IMR-90 (cell line): ENCODE results near the gene MAML1. TPM values are rescaled to one million over a fixed set of nuclear protein-coding genes. Genes with fewer than 3 reads are reported as not detected.
"Not testable (repeated sequence)": the region's sequence is repeated elsewhere in the genome, so short reads cannot be mapped to it uniquely, and the experiment has no call there.

Source experiments
- ATAC-seq: fragments of 200-7000 bp; cut with Tn5 transposase; 2 replicates; pipeline ENCODE4 v1.9.1; 2020; ENCODE audit warnings: low read depth, mild to moderate bottlenecking, moderate library complexity
- BruUV-seq: library from RNA; stranded (reverse); fragments of 400-500 nt; replicated peaks from 2 replicates; lab custom pipeline; 2021; lab: Mats Ljungman, UMichigan
- CTCF ChIA-PET: fragments of 300-600 bp; formaldehyde crosslinking; extraction: SDS; loops from one replicate; lab custom pipeline; 2021; ENCODE audit warnings: antibody characterized with exemption; lab: Yijun Ruan, JAX
- POLR2A ChIA-PET: fragments of 300-600 bp; sonication (Branson Sonifier 250); formaldehyde crosslinking; loops from one replicate; lab custom pipeline; 2022; ENCODE audit warnings: antibody characterized with exemption; ENCODE audit not compliant: unreplicated experiment; lab: Charles Lee
- DNase-seq: peaks from one replicate; pipeline ENCODE4 v3.0.0; 2013
- H2AFZ ChIP-seq: replicated peaks from 2 replicates; pipeline ENCODE3; 2013; ENCODE audit warnings: low read length, mild to moderate bottlenecking; ENCODE audit not compliant: poor library complexity
- H2AK5ac ChIP-seq: 2 replicates; pipeline ENCODE4 v1.6.1; 2013; ENCODE audit warnings: low read depth, low read length, inconsistent platforms
- H2AK9ac ChIP-seq: replicated peaks from 2 replicates; pipeline ENCODE3; 2013; ENCODE audit warnings: mild to moderate bottlenecking, low read depth, low read length, moderate library complexity; ENCODE audit not compliant: poor library complexity
- H2BK120ac ChIP-seq: 2 replicates; pipeline ENCODE4 v1.6.1; 2013; ENCODE audit warnings: low read depth, low read length, inconsistent platforms
- H2BK15ac ChIP-seq: 3 replicates; pipeline ENCODE4 v1.6.1; 2013; ENCODE audit warnings: low read depth, low read length, inconsistent platforms
- H2BK20ac ChIP-seq: 2 replicates; pipeline ENCODE4 v1.6.1; 2013; ENCODE audit warnings: low read depth, mild to moderate bottlenecking, inconsistent platforms, low read length, moderate library complexity
- H2BK5ac ChIP-seq: 2 replicates; pipeline ENCODE4 v1.6.1; 2013; ENCODE audit warnings: mild to moderate bottlenecking, low read depth, low read length, inconsistent platforms; ENCODE audit not compliant: poor library complexity, severe bottlenecking
- H3K14ac ChIP-seq: replicated peaks from 2 replicates; pipeline ENCODE4 v1.6.1; 2013; ENCODE audit warnings: low read depth, low read length, inconsistent platforms
- H3K18ac ChIP-seq: 2 replicates; pipeline ENCODE4 v1.6.1; 2013; ENCODE audit warnings: low read depth, low read length, control low read depth
- H3K23ac ChIP-seq: 2 replicates; pipeline ENCODE4 v1.6.1; 2013; ENCODE audit warnings: low read depth, low read length, inconsistent platforms
- H3K27ac ChIP-seq: 2 replicates; pipeline ENCODE4 v1.5.1; 2013; ENCODE audit warnings: mild to moderate bottlenecking, control low read depth, low read length; ENCODE audit not compliant: insufficient read depth
- H3K27me3 ChIP-seq: 2 replicates; pipeline ENCODE4 v1.6.1; 2013; ENCODE audit warnings: low read length; ENCODE audit not compliant: control insufficient read depth, insufficient read depth
- H3K36me3 ChIP-seq: 2 replicates; pipeline ENCODE4 v1.6.1; 2013; ENCODE audit warnings: low read length, mixed read lengths; ENCODE audit not compliant: control insufficient read depth, insufficient read depth
- H3K4ac ChIP-seq: 2 replicates; pipeline ENCODE4 v1.6.1; 2013; ENCODE audit warnings: low read depth, low read length, inconsistent platforms
- H3K4me1 ChIP-seq: 2 replicates; pipeline ENCODE4 v1.6.1; 2013; ENCODE audit warnings: low read length, mixed read lengths; ENCODE audit not compliant: control insufficient read depth, insufficient read depth
- H3K4me2 ChIP-seq: 2 replicates; pipeline ENCODE4 v1.6.1; 2013; ENCODE audit warnings: low read depth, mild to moderate bottlenecking, control low read depth, low read length, moderate library complexity
- H3K4me3 ChIP-seq: 2 replicates; pipeline ENCODE4 v1.5.1; 2013; ENCODE audit warnings: low read depth, mild to moderate bottlenecking, control low read depth, low read length, moderate library complexity; ENCODE audit not compliant: insufficient read depth
- H3K56ac ChIP-seq: 2 replicates; pipeline ENCODE4 v1.6.1; 2013; ENCODE audit warnings: low read length, inconsistent platforms; ENCODE audit not compliant: insufficient read depth; ENCODE audit errors: extremely low read depth
- H3K79me1 ChIP-seq, 2 experiments: 2 replicates each; pipeline ENCODE4 v1.6.1; 2013; ENCODE audit warnings: low read length in 2 of 2, inconsistent platforms in 1 of 2, low read depth in 1 of 2
- H3K9ac ChIP-seq: 2 replicates; pipeline ENCODE4 v1.6.1; 2013; ENCODE audit warnings: low read depth, low read length, control low read depth
- H3K9me1 ChIP-seq: 2 replicates; pipeline ENCODE4 v1.6.1; 2013; ENCODE audit warnings: low read length, inconsistent platforms; ENCODE audit not compliant: insufficient read depth
- H3K9me3 ChIP-seq: 2 replicates; pipeline ENCODE4 v1.6.1; 2013; ENCODE audit warnings: low read length; ENCODE audit not compliant: control insufficient read depth, insufficient read depth
- H4K20me1 ChIP-seq: 2 replicates; pipeline ENCODE4 v1.6.1; 2013; ENCODE audit warnings: low read length, inconsistent platforms; ENCODE audit not compliant: insufficient read depth
- H4K5ac ChIP-seq: 2 replicates; pipeline ENCODE4 v1.6.1; 2013; ENCODE audit warnings: mild to moderate bottlenecking, low read depth, low read length, control low read depth
- H4K8ac ChIP-seq, 2 experiments: 2 replicates each; pipeline ENCODE4 v1.6.1; 2013; ENCODE audit warnings: low read depth in 2 of 2, low read length in 2 of 2, control low read depth in 1 of 2, inconsistent platforms in 1 of 2
- H4K91ac ChIP-seq: 2 replicates; pipeline ENCODE4 v1.6.1; 2013; ENCODE audit warnings: low read depth, low read length, inconsistent platforms; ENCODE audit not compliant: insufficient read depth
- CHD1 ChIP-seq: IDR thresholded peaks from 2 replicates; pipeline ENCODE4 v1.6.1; 2012; ENCODE audit warnings: low read depth, low read length, improper control_type of control experiment
- ELK1 ChIP-seq: fragments of 150-350 bp; IDR thresholded peaks from 2 replicates; pipeline ENCODE4 v1.6.1; 2016; ENCODE audit warnings: low read depth, mild to moderate bottlenecking, low read length, moderate library complexity, borderline replicate concordance
- RAD21 ChIP-seq: IDR thresholded peaks from 2 replicates; pipeline ENCODE4 v1.6.1; 2012; ENCODE audit warnings: low read length, improper control_type of control experiment
- RFX5 ChIP-seq: IDR thresholded peaks from 2 replicates; pipeline ENCODE4 v1.8.0; 2012; ENCODE audit warnings: low read depth, mild to moderate bottlenecking, low read length, moderate library complexity
- WGBS, 2 experiments: methylation state at CpG; one replicate each; pipeline versions ENCODE4 v1.1.5 to v1.1.7; 2013; ENCODE audit warnings: missing lambda C conversion rate in 2 of 2; ENCODE audit not compliant: insufficient read length in 1 of 2; ENCODE audit errors: extremely low coverage in 2 of 2; 5-methylcytosine and 5-hydroxymethylcytosine counted together
- dilution Hi-C: fragments of 300-500 bp; cut with HindIII; formaldehyde crosslinking; loops from one replicate; pipeline ENCODE4 v1.14.3; 2018; ENCODE audit warnings: low sequenced_read_pairs; ENCODE audit not compliant: unreplicated experiment
- in situ Hi-C: fragments of 300-500 bp; cut with MboI; formaldehyde crosslinking; loops from 3 replicates; pipeline ENCODE4 v1.14.3; 2019; ENCODE audit warnings: low sequenced_read_pairs, inconsistent platforms, mixed read lengths
- intact Hi-C: fragments of 100-400 bp; cut with micrococcal nuclease; formaldehyde crosslinking; loops from 2 replicates; pipeline ENCODE4 v1.10.0; 2022
- polyA plus RNA-seq, 3 experiments: library from polyadenylated mRNA; depleted of rRNA; stranded (reverse); fragments of >200 nt; gene quantifications; 2 replicates each; pipeline ENCODE4 v1.2.3, GENCODE V29; 2012; ENCODE audit warnings: low replicate concordance in 1 of 3
- total RNA-seq: library from RNA; depleted of rRNA; stranded (reverse); fragments of >200 nt; gene quantifications from 2 replicates; pipeline ENCODE4 v1.2.3, GENCODE V29; 2012

The MAML1 gene
- total and polyA plus RNA-seq, 2 of the 4 experiments (the other 2 are of a cell fraction) = 4.7 to 10.2 TPM

- CTCF ChIA-PET = no interaction called here
- no peaks in the 10 kb centered on the region for H3K27me3 ChIP-seq
Observed at GRCh38 chr5:179738742-179739141, 6.1 kb downstream of the MAML1 start.

DNA sequence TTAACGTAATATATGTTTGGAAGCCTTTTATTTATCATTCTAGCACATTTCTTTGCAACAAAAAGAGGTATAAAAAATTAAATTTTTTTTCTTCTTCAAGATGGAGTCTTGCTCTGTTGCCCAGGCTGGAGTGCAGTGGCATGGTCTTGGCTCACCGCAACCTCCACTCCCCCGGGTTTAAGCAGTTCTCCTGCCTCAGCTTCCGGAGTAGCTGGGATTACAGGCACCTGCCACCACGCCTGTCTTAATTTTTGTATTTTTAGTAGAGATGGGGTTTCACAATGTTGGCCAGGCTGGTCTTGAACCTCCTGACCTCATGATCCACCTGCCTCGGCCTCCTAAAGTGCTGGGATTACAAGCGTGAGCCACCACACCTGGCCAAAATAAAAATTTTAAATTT lies 11.5 kb downstream of the MAML1 start:
- H3K14ac ChIP-seq, POLR2A ChIA-PET: not testable (repeated sequence)

More at GRCh38 chr5:179738742-179739141, 6.1 kb downstream of the MAML1 start:
- H2AFZ ChIP-seq = no peak overlapping the region
- in situ Hi-C loops (no loop called here), intact Hi-C loops (no loop called here), dilution Hi-C loops (no loop called here)
- POLR2A ChIA-PET = no interaction called here
- ATAC-seq (no peak), DNase-seq (no peak)
- no peak overlapping the region for H4K5ac ChIP-seq
- H3K79me1 ChIP-seq = peaks cover 3 to 49% of the 10 kb centered on the region in 2 experiments
- no peak overlapping the region for H2BK20ac ChIP-seq
- no peaks in the 10 kb centered on the region; the same call in none of the 2 replicates for H3K9me1 ChIP-seq
- H3K9me3 ChIP-seq = no peaks in the 10 kb centered on the region
- H3K4ac ChIP-seq = no peak overlapping the region
- H4K20me1 ChIP-seq = peaks cover 84% of the 10 kb centered on the region
- peaks cover 6% of the 10 kb centered on the region for H3K4me1 ChIP-seq
- H2BK5ac ChIP-seq = no peak overlapping the region
- BruUV-seq = no TSS peak
- no peak overlapping the region for H3K9ac ChIP-seq
- no peak overlapping the region for H3K23ac ChIP-seq
- H3K18ac ChIP-seq = no peak overlapping the region
- H3K56ac ChIP-seq = no peak overlapping the region
- H3K36me3 ChIP-seq = peaks cover 7% of the 10 kb centered on the region
- no peak overlapping the region for H3K27ac ChIP-seq
- H3K4me2 ChIP-seq = no peak overlapping the region
- 100% methylated on average over 2 of the region's 4 CpGs; no CpG with 5 or more reads in 1 of the 2 experiments for WGBS, 2 experiments
- H2BK15ac ChIP-seq = no peak overlapping the region
- H2BK120ac ChIP-seq = no peak overlapping the region
- H2AK9ac ChIP-seq = no peak overlapping the region
- no peak overlapping the region for H4K91ac ChIP-seq
- no peak overlapping the region for H3K4me3 ChIP-seq
- TF ChIP-seq ELK1 (no peak), CHD1 (no peak), RFX5 (no peak), RAD21 (no peak)
- no peak overlapping the region for H4K8ac ChIP-seq
- H2AK5ac ChIP-seq = no peak overlapping the region
- H3K14ac ChIP-seq = no peak overlapping the region

More for the DNA sequence above, 11.5 kb downstream of the MAML1 start:
- H2AK9ac ChIP-seq, H2AFZ ChIP-seq, H3K36me3 ChIP-seq, H3K18ac ChIP-seq, H2BK20ac ChIP-seq, in situ Hi-C loops, H2BK5ac ChIP-seq, H3K27me3 ChIP-seq, H3K23ac ChIP-seq, H4K8ac ChIP-seq, H3K4me2 ChIP-seq, H3K9ac ChIP-seq, H3K27ac ChIP-seq, intact Hi-C loops, H3K56ac ChIP-seq, dilution Hi-C loops, H3K4me3 ChIP-seq, H3K4ac ChIP-seq, H2BK15ac ChIP-seq, H3K9me1 ChIP-seq, H2BK120ac ChIP-seq, H4K91ac ChIP-seq, H3K9me3 ChIP-seq, H2AK5ac ChIP-seq, DNase-seq, ATAC-seq, H4K5ac ChIP-seq, BruUV-seq, H3K4me1 ChIP-seq: not testable (repeated sequence)
- Histone ChIP-seq H3K79me1 (peaks cover 8 to 32% of the 10 kb centered on the region in 2 experiments), H4K20me1 (peaks cover 51% of the 10 kb centered on the region)
- CTCF ChIA-PET = interaction anchor here (0.6 kb wide), 1 partner anchor 73 kb away, joined by 4 read pairs; no protein-coding TSS in a partner anchor
- WGBS, 2 experiments = no CpG with 5 or more reads among the region's 7 CpGs
